ENCODE results near the gene YPEL4.

YPEL4 gene

DNA sequence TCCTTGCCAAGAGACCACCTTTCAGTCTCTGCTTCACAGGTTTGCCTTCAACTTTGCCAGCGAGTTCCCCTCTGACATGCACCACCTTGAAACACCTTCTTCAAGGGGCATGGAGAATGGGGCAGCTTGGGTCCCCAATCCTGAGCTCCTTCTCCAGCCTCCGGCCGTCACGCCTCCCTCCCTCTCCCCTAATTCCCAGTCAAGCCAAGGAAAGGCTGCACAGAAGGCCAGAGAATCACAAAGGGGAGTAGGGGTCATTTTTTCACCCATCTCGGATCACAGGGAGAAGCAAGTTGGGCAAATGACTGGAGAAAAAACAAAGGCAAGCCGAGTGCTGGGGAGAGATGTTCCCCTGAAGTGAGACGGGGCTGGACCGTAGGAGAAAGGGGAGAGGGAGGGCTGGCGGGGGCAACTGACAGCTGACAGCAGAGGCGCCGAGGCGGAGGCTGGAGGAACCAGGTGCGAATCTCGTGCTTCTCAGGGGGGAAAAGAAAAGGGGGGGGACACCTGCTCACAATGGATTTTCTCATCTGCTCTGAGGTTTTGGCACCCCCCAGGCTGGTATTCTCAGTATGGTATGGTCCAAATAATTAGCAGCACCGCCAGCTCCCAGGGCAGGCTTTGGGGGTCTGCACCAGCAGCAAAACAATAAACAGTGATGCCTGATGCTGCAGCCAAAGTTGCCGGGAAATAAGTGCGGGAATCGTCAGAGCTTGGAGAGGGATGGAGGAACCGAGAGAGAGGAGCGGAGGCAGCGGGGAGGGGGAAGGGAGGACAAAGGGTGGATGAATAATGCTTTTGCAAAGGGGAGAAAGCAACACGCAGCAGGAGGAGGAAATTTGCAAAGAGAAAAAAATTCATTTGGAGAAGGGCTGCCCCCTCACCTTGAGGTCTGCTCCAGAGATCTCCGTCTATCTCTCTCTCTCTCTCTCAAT, 644 bp downstream of the YPEL4 start:
- peak; percentile 37 for DNase-seq

- DNase-seq, result no peak
These were observed 1.5 kb downstream of the YPEL4 start for GRCh38 chr11:57647960-57648800.

DNA sequence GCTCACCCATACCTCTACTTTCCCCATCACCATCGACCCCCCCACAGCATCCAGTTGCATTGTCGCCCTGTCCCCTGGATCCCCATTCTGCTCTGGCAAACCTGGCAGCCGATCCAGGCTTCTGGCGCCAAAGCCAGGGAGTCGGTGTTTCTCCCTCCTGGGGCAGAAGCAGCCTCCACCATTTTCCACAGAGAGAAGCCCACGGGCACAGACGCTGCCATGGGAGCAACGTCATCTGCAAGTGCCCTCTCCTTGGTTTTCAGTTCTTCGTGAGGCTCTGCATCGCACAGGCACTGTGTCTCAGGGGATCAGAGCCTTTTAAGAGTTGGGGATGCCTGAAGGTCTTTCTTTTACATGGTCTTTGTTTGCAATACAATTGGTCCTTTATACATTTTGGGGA, 2.3 kb downstream of the YPEL4 start:
- no peak for DNase-seq

- no peak for DNase-seq
These were observed 2.9 kb downstream of the YPEL4 start for GRCh38 chr11:57646799-57647303.

DNA sequence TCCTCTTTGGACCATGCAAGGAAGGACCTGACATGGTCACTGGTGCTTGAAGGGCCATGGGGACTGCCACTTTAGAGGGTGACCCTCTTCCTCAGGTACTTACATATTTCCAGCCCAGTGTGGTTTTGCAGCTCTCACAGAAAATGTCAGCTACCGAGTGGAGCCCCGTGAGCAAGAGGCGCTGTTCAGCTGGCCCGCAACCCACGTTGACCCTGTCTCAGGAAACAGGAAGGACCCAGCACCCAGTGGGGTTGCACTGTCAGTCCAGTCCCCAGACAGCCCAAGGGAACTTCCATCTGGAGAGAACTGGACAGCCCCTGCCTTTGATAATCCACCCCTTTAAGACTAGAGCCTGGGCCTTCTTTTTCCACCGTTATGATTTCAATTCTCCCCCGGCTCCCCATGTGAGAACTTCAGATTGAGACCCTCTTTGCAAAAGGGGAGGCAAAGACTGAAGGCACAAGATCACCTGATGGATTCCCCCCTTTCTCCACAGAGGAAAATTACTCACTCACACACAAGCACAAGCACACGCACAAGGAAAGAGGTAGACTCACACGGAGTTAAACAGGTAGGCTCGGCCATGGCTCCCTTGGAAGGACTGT, 3.4 kb downstream of the YPEL4 start:
- DNase-seq, result no peak

DNA sequence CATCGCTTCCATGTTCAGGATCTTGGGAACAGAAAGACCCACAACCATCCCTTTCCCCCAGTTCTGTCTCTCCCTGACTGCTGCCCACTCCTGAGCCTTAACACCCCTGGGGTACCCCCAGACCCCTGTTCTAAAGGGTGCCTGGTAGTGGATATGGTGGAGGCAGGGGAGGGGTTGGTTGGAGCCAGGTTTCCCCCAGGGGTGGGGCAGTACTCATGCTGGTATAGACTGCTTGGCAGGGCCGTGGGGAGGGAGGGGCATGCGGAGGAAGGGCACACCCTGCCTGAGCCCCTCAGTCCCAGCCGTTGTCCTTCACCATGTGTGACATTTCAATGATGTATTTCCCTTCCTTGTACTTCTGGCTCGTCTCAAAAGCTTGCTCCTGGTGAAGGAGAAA, 4.0 kb downstream of the YPEL4 start:
- DNase-seq, result no peak

DNA sequence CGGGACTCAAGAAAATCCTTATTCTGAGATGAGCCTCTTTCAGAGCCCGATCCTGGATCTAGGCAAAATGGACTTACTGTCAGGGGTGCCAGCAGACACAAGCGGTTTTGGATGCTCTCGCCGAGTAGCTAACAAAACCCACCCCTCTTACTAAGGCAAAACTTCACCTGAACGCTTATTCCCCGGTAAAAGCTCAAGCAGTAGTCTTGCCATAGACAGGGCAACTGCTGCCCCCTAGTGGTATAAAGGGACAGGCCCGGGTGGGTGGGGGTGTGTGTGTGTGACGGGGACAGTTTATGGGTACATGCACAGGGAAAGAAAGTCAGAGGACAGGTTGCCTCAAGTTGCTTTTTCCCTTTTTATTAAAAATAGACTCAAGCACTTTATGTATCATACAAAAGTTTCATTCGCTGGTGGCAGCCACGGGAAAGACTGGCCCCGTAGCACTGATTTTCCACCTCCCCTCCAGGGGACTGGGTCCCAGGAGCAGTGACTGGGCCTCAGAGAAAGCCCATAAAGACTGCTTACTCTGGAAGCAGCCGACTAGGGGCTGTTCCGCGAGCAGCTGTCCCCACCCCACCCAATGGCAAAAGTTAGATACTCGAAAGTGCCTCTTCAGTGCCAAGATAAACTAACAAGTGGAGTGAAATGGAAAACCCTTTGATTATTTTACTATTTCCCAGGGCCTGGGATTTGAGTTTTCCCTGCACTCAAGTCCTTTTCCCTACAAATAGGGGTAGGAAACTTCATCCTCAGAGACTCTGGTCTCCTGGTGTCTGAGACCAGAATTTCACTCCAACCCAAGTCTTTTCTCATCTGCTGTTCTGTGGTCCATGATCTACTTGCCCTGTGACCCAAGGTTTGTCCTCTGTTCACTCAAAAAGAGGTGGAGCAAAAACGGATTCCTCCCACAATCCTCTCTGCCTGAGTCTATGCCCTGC, 4.7 kb downstream of the YPEL4 start:
- DNase-seq, result peak; percentile 89

GRCh38 chr11:57643802-57644201, 5.9 kb downstream of the YPEL4 start:
- no peak for DNase-seq

GRCh38 chr11:57641011-57641807, 8.5 kb downstream of the YPEL4 start:
- DNase-seq, result peak; percentile 36

DNA sequence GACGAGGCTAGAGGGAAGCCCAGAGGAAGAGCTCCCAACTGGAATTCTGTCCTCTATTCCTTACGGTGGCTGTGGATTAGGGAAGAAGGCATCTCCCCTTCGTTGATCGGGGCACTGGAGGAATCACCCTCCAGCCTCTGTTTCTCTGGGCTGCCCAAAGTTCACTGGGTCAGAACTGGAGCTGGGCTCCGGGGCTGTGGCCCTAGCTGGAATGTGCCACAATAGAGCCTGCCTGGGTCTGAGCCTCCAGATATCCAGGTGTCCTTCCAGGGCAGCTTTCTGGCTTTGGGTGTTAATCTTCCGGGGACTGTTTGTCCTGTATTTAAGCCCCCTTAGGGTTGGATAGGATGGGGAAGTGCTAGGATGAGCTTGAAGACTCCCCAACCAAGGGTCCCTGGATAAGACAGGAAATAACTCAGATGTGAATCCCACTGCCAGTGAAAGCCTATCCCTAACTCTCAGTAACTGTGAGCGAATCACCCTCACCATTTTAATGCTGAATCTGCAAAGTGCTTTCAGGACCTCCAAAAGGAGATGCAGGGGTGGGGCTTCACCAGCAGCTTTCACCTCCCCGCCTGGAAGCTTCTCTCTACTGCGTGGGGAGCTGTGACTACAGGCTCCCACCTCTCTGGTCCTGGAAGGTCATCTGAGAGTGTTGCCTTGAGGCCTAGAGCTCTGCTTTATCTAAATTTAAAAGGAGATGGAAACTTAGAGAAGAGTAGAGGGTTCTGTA, 9.5 kb downstream of the YPEL4 start:
- DNase-seq, result no peak

GRCh38 chr11:57639321-57640067, 10.2 kb downstream of the YPEL4 start:
- peak; percentile 30 for DNase-seq

GRCh38 chr11:57638811-57639320, 10.8 kb downstream of the YPEL4 start:
- peak; percentile 13 for DNase-seq

DNA sequence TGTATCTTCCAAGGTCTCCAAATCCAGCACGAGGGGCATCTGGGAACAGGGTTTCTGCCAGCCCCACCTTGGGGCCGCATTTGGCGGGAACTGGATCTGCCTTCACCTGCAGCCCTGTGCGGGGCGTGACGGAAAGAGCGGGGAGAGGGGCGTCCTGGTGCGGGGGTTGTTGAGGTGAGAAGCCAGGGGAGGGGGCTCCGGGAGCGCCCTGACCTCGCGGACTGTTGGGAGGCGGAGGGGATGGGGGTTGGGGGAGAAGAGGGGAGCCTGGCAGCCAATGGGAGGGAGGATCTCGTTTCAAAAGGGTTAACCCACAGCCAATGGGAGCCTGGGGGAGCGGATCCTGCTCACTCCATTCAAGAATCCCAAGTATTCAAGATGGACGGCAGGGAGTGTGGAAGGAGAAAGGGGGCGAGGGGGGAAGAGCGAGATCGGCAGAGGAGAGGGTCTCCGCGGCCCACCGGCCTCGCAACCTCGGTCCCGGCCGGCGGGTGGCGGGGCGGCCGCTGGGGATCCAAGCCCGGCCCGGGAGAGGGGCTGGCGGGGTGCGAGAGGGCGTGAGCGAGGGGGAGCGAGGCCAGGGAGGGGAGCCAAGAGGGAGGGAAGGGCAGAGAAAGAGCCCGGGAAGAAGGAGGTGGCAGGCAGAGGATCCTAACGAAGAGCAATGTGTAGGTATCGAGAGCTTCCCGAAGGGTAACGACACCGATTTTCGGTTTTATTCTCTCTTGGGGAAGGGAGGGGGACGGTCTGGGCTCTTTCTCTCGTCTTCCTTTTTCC, 11.5 kb downstream of the YPEL4 start:
- DNase-seq, result no peak

- no peak for DNase-seq
These were observed 12.1 kb downstream of the YPEL4 start for GRCh38 chr11:57637626-57638004.

- DNase-seq, result no peak
These were observed 14.5 kb downstream of the YPEL4 start for GRCh38 chr11:57635246-57635645.

- DNase-seq, result no peak
These were observed 15.4 kb downstream of the YPEL4 start for GRCh38 chr11:57634311-57634710.

DNA sequence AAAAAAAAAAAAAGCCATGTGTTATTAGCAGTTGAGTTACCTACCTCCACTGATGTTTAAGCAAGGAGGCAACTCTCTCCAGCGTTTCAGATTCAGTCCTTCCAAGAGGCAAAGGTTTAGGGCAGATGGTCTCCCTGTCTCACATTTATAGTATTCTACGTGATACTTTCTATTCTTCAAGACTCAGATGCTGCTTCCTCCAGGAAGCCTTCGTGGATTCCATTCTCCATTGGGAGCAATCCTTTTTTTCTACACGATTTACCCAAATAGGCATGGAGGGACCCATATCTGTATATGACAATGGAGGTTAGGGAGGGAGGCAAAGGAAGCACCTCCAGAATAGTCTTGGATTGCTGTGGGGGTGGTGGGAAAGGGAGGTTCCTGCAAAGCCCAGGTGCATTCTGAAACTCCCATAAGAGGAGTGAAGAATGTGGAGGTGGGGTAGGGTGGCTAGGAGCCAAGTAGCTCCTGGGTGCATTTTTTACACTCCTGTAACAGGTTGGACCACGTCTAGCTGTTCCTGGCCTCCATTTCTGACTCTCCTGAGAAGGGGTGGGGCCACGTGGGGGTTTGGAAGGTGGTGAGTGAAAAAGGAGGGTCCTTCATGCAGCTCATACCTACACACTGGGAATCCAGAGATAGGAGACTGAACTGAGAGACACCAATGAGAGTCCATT, 16.2 kb downstream of the YPEL4 start:
- no peak for DNase-seq

DNA sequence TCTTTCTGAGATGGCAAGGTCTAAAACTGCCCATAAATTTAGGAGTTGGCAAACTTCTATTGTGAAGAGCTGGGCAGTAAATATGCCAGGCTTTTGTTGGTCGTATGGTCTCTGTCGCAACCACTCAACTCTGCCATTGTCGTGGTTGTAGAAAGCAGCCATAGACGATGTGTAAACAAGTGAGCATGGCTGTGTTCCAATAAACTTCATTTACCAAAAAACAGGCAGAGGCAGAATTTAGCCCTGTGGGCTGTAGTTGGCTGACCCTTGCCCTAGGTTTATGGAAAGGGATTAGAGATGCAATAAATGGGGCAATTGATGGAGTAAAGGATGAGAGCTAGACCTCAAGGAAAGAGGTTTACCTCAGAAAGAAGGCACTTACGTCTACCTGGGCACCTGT, 17.6 kb downstream of the YPEL4 start:
- no peak for DNase-seq
